ENCODE results near the gene NKIRAS1. TPM values are rescaled to one million over a fixed set of nuclear protein-coding genes. Genes with fewer than 3 reads are reported as not detected.

Gene NKIRAS1
- total RNA-seq, 4 donors from 2014 or later = 18.8 to 29.9 (median 25.5) TPM

DNA sequence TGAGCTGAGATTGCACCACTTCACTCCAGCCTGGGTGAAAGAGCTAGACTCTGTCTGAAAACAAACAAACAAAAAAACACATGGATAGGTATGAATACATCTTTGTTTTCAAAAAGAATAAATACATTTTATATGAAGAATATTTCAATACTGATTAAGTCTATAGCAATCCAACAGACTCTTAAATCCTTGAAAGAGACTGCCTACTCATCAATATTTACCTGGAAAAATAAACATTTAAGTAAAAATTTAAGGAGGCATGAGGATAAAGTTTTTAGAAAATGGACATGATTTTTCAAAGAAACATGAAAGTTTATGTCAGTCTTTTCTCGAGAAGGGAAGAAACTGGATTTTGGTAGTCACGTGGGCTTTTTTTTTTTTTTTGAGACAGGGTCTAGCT, 5.4 kb downstream of the NKIRAS1 start:
- TF ChIP-seq EP300 (IDR thresholded peaks at IDR 0.05) = no peak
- no peak for TF ChIP-seq POLR2A (IDR thresholded peaks at IDR 0.05)
- TF ChIP-seq, protein P1, sequence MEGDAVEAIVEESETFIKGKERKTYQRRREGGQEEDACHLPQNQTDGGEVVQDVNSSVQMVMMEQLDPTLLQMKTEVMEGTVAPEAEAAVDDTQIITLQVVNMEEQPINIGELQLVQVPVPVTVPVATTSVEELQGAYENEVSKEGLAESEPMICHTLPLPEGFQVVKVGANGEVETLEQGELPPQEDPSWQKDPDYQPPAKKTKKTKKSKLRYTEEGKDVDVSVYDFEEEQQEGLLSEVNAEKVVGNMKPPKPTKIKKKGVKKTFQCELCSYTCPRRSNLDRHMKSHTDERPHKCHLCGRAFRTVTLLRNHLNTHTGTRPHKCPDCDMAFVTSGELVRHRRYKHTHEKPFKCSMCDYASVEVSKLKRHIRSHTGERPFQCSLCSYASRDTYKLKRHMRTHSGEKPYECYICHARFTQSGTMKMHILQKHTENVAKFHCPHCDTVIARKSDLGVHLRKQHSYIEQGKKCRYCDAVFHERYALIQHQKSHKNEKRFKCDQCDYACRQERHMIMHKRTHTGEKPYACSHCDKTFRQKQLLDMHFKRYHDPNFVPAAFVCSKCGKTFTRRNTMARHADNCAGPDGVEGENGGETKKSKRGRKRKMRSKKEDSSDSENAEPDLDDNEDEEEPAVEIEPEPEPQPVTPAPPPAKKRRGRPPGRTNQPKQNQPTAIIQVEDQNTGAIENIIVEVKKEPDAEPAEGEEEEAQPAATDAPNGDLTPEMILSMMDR (IDR thresholded peaks at IDR 0.05) = no peak
- no peak for TF ChIP-seq POLR2AphosphoS5 (IDR thresholded peaks at IDR 0.05)
- Histone ChIP-seq H3K4me1 (peaks cover 0 to 27% (median 0%) of the 10 kb centered on the region in 3 donors), H3K27ac (no peak overlapping the region), H3K4me3 (no peak overlapping the region), H3K27me3 (no peaks in the 10 kb centered on the region), H3K9me3 (no peaks in the 10 kb centered on the region), H3K36me3 (peaks cover 0 to 42% of the 10 kb centered on the region in 2 donors)
- 57 to 96% methylated on average over 2 of the region's 2 CpGs for WGBS, 2 donors (ENCODE audit: low coverage in 1 of 2)
- ATAC-seq = no peak

DNA sequence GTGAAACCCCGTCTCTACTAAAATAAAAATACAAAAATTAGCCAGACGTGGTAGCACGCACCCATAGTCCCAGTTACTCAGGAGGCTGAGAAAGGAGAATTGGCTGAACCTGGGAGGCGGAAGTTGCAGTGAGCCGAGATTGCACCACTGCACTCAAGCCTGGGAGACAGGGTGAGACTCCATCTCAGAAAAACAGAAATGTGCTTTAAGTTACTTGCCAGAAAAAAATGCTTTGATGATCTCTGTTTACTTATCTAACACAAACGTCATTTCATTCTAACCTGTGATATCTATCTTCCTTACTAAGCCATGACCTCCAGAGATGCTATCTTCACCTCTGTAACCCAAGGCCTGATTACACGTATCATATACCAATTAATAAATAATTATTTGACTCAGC, 7.4 kb downstream of the NKIRAS1 start:
- Histone ChIP-seq H3K36me3 (peaks cover 0 to 49% of the 10 kb centered on the region in 2 donors), H3K9me3 (no peaks in the 10 kb centered on the region), H3K4me1 (peaks cover 0 to 9% (median 0%) of the 10 kb centered on the region in 3 donors), H3K27ac (no peak overlapping the region), H3K4me3 (no peak overlapping the region), H3K27me3 (no peaks in the 10 kb centered on the region)
- ATAC-seq = no peak
- 90 to 92% methylated on average over 6 to 7 of the region's 7 CpGs for WGBS, 2 donors (ENCODE audit: low coverage in 1 of 2)
- TF ChIP-seq POLR2AphosphoS5 (IDR thresholded peaks at IDR 0.05) = no peak
- TF ChIP-seq, protein P1 (IDR thresholded peaks at IDR 0.05) = no peak
- no peak for TF ChIP-seq EP300 (IDR thresholded peaks at IDR 0.05)
- TF ChIP-seq POLR2A (IDR thresholded peaks at IDR 0.05) = no peak

DNA sequence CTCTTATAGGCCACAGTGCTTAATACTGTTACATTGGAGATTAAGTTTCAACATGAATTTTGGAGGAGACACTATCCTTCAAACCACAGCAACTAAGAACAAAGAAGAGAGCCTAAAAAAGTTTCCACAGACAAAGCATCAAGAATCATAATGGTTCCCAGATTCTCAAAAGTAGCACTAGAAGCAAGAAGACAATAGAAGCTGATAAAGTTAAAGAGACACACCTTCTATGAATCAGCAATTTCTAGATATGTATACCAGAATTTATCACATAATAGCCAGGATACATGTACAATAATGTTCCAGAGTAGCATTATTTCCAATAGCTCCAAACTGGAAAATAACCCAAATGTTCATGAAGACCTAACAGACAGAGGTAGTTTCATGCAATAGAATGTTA, 12.2 kb downstream of the NKIRAS1 start:
- Histone ChIP-seq H3K27ac (no peak overlapping the region), H3K36me3 (peaks cover 0 to 71% of the 10 kb centered on the region in 2 donors), H3K4me1 (no peaks in the 10 kb centered on the region), H3K4me3 (no peak overlapping the region), H3K27me3 (no peaks in the 10 kb centered on the region), H3K9me3 (no peaks in the 10 kb centered on the region)
- TF ChIP-seq POLR2A (IDR thresholded peaks at IDR 0.05) (no peak), POLR2AphosphoS5 (IDR thresholded peaks at IDR 0.05) (no peak), EP300 (IDR thresholded peaks at IDR 0.05) (no peak)
- TF ChIP-seq, protein P1 (IDR thresholded peaks at IDR 0.05) = no peak
- no peak for ATAC-seq

DNA sequence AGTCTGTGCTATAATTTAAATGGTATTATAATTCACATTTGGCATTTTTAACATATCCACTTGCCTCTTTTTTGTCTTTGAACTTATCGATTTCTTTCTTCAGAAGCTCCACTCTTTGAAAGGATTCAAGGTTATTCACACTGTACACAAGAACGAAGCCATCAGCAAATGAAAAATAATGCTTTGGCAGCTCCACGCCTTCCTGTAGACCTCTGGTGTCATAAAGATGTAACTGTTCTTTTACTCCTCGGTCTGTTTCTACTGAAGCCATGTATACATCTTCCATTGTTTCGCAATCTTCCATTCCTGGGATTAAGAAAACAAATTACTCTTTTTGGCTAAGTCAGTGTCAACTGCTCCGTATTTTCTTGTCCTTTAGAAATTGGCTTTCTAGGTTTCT, 16.0 kb downstream of the NKIRAS1 start:
- Histone ChIP-seq H3K4me1 (no peaks in the 10 kb centered on the region), H3K27me3 (no peaks in the 10 kb centered on the region), H3K27ac (no peak overlapping the region), H3K4me3 (no peak overlapping the region), H3K36me3 (peaks cover 0 to 75% of the 10 kb centered on the region in 2 donors), H3K9me3 (no peaks in the 10 kb centered on the region)
- no peak for ATAC-seq
- TF ChIP-seq POLR2A (IDR thresholded peaks at IDR 0.05) (no peak), POLR2AphosphoS5 (IDR thresholded peaks at IDR 0.05) (no peak), EP300 (IDR thresholded peaks at IDR 0.05) (no peak)
- TF ChIP-seq, protein P1 (IDR thresholded peaks at IDR 0.05) = no peak
- 46 to 69% methylated on average over 6 of the region's 6 CpGs for WGBS, 2 donors (ENCODE audit: low coverage in 1 of 2)

DNA sequence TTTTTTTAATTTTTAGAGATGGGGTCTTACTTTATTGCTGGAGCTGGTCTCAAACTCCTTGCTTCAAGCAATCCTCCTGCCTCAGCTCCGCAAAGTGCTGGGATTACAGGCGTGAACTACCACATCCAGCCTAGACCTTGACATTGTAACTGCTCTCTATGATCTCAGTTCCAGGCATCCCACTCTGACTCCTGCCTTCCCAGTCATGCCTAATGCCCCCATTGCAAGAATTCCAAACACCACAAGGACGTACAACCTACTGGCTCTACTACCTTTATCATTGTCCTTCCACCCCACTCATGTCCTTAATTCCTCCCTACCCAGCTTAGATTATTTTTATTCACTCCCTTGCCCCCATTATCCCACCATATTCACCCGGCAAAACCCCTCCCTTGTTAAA, 21.6 kb downstream of the NKIRAS1 start:
- Histone ChIP-seq H3K36me3 (peaks cover 0 to 55% of the 10 kb centered on the region in 2 donors), H3K9me3 (no peaks in the 10 kb centered on the region), H3K27ac (no peak overlapping the region), H3K27me3 (no peaks in the 10 kb centered on the region), H3K4me1 (no peaks in the 10 kb centered on the region), H3K4me3 (no peak overlapping the region)
- 89 to 97% methylated on average over 1 to 4 of the region's 4 CpGs for WGBS, 2 donors (ENCODE audit: low coverage in 1 of 2)
- TF ChIP-seq EP300 (IDR thresholded peaks at IDR 0.05) = no peak
- TF ChIP-seq POLR2A (IDR thresholded peaks at IDR 0.05) = no peak
- TF ChIP-seq POLR2AphosphoS5 (IDR thresholded peaks at IDR 0.05) = no peak
- ATAC-seq = no peak

All from gastroesophageal sphincter (tissue), 4 donors.